Cardiac ventricle fibroblast (primary cell): ENCODE results near the gene ALPK3. TPM values are rescaled to one million over a fixed set of nuclear protein-coding genes. Genes with fewer than 3 reads are reported as not detected.

Experiments used
- total RNA-seq: library from RNA; depleted of rRNA; stranded (reverse); fragments of >200 nt; gene quantifications from 2 replicates; pipeline ENCODE4 v1.2.3, GENCODE V29; 2015

The ALPK3 gene
- 0.39 and 0.81 TPM in 2 replicates for total RNA-seq

DNA sequence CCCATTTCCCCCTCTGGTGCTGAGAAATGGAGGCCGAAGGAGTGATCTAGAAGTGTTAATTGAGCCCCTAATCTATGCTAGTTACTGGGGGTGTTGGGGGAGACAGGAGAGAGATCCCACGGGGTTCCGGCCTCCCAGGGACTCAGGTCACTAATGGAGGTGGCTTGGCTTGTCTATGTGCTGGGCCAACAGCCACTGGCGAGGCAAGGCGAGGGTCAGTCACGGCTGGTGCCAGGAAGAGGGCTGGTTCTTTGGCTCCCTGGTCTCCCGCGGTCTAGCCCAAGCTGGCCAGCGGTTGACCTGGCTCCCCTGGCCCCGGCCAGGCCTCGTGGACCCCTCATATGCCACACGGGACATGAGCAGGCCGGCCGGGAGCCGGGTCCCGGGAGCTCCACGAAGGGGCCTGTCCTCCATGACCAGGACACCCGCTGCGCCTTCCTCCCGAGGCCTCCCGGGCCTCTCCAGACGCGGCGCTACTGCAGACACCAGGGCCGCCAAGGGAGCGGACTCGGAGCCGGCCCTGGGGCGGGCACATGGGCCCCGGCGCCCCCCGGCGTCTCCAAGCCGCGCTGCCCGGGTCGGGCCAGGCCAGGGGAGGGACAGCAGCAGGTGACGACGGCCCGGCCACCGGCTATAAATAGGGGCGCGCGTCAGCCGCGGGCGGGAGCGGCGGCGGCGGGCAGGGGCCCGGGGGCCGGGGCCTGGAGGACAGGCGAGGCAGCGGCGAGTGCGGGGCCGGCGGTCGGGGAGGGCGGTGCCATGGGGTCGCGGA is at the start of gene ALPK3:
ALPK3 (plus strand) TSS at position 663 of the 772 bp plus-strand sequence; CDS start at position 760, 97 bp downstream.

GRCh38 chr15:84883916-84884781 is 67.0 kb downstream of the ALPK3 start, which contains the start of gene SLC28A1:
Gene SLC28A1 (plus strand): TSS chr15:84884662. CDS start chr15:84887761, 3,099 bp downstream.

Other genes starting within 250 kb of the ALPK3 start
- gene ZSCAN2, start 216.3 kb upstream of the ALPK3 start, total RNA-seq: 4.4 and 8.3 TPM in 2 replicates
- 8.7 and 11.6 TPM in 2 replicates for gene WDR73, start 163.1 kb upstream of the ALPK3 start, total RNA-seq
- gene NMB, start 159.2 kb upstream of the ALPK3 start, total RNA-seq: 5.9 and 10.1 TPM in 2 replicates
- 145 and 161 TPM in 2 replicates for gene SEC11A, start 101.2 kb upstream of the ALPK3 start, total RNA-seq
- gene ZNF592, start 68.8 kb upstream of the ALPK3 start, total RNA-seq: 11.8 and 13.0 TPM in 2 replicates
- not detected in 2 replicates for gene SLC28A1, start 67.3 kb downstream of the ALPK3 start, total RNA-seq
- 18.6 and 23.2 TPM in 2 replicates for gene PDE8A, start 164.5 kb downstream of the ALPK3 start, total RNA-seq